ENCODE results near the gene RAB11FIP3. TPM values are rescaled to one million over a fixed set of nuclear protein-coding genes. Genes with fewer than 3 reads are reported as not detected.
"Not testable (repeated sequence)": the region's sequence is repeated elsewhere in the genome, so short reads cannot be mapped to it uniquely, and the experiment has no call there.

RAB11FIP3 gene, protein sequence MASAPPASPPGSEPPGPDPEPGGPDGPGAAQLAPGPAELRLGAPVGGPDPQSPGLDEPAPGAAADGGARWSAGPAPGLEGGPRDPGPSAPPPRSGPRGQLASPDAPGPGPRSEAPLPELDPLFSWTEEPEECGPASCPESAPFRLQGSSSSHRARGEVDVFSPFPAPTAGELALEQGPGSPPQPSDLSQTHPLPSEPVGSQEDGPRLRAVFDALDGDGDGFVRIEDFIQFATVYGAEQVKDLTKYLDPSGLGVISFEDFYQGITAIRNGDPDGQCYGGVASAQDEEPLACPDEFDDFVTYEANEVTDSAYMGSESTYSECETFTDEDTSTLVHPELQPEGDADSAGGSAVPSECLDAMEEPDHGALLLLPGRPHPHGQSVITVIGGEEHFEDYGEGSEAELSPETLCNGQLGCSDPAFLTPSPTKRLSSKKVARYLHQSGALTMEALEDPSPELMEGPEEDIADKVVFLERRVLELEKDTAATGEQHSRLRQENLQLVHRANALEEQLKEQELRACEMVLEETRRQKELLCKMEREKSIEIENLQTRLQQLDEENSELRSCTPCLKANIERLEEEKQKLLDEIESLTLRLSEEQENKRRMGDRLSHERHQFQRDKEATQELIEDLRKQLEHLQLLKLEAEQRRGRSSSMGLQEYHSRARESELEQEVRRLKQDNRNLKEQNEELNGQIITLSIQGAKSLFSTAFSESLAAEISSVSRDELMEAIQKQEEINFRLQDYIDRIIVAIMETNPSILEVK
- 81.5 TPM for total RNA-seq (ENCODE audit: unreplicated experiment)
- long read RNA-seq, partial matches to known transcripts, result 2 of 6 reads
- long read RNA-seq, other reads (novel, unspliced or antisense), result 4 of 6 reads

- Mint-ChIP-seq H3K27ac (ENCODE audit: unreplicated experiment) (no peak within 1 kb of the TSS), H3K27me3 (ENCODE audit: unreplicated experiment) (peaks cover 16% of the 10 kb centered on the region)
- peak; percentile 72 for DNase-seq (ENCODE audit: low spot score)
These were observed at the start of gene RAB11FIP3 for GRCh38 chr16:425082-425718. RAB11FIP3 (plus strand) TSS chr16:425649; CDS start chr16:426007, 358 bp downstream.

DNA sequence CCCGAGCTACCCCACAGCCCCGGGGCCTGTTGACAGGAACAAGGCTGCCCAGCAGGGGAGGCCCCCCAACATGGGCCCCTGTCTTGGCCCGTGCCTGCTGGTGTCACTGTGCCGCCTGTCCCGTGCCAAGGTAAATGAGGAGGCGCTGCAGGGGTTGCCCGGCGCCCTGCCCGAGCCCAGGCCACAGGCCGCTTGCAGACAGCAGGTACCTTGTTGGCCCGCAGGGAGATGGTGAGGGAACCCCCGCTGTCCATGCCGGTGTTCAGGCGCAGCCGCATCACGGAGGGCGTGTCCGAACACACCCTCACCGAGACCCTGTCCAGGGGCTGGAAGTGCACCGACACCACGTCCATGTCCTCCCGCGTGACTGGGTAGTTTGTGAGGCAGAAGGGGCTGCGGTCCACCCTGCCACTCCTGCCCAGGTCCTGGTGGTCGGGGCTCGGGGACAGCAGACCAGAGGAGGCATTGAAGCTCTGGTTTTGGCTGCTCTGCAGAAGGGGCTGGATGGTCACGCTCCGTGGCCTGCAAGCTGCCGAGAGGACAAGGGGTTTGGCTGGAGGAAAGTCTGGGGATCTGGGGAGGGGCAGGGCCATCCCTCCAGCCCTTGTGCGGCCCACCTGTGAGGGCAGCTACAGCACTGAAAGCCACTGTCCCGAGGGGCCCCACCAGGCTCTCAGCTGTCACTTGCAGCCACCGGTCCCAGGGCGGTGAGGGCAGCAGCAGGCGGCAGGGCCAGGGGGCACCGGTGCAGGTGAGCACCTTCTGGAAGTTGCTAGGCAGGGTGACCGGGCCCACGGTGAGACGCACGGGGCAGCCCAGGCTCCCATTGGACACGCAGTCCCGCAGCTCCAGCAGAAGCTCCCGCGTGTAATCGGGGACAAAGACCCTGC lies 49.3 kb upstream of the RAB11FIP3 start:
- Mint-ChIP-seq H3K9me3 (ENCODE audit: unreplicated experiment) (no peaks in the 10 kb centered on the region), H3K27me3 (ENCODE audit: unreplicated experiment) (peaks cover 6% of the 10 kb centered on the region), H3K27ac (ENCODE audit: unreplicated experiment) (no peak overlapping the region), H3K4me3 (ENCODE audit: unreplicated experiment) (no peak overlapping the region), H3K36me3 (ENCODE audit: low read depth, unreplicated experiment) (peaks cover 8% of the 10 kb centered on the region), H3K4me1 (ENCODE audit: unreplicated experiment) (peaks cover 3% of the 10 kb centered on the region)
- DNase-seq (ENCODE audit: low spot score), result no peak
- TF ChIP-seq, protein P1, sequence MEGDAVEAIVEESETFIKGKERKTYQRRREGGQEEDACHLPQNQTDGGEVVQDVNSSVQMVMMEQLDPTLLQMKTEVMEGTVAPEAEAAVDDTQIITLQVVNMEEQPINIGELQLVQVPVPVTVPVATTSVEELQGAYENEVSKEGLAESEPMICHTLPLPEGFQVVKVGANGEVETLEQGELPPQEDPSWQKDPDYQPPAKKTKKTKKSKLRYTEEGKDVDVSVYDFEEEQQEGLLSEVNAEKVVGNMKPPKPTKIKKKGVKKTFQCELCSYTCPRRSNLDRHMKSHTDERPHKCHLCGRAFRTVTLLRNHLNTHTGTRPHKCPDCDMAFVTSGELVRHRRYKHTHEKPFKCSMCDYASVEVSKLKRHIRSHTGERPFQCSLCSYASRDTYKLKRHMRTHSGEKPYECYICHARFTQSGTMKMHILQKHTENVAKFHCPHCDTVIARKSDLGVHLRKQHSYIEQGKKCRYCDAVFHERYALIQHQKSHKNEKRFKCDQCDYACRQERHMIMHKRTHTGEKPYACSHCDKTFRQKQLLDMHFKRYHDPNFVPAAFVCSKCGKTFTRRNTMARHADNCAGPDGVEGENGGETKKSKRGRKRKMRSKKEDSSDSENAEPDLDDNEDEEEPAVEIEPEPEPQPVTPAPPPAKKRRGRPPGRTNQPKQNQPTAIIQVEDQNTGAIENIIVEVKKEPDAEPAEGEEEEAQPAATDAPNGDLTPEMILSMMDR (IDR thresholded peaks at IDR 0.05; ENCODE audit: unreplicated experiment), result no peak

More at GRCh38 chr16:425082-425718, at the start of gene RAB11FIP3:
- Mint-ChIP-seq H3K4me1 (ENCODE audit: unreplicated experiment) (peaks cover 17% of the 10 kb centered on the region), H3K9me3 (ENCODE audit: unreplicated experiment) (no peaks in the 10 kb centered on the region), H3K4me3 (ENCODE audit: unreplicated experiment) (peak within 1 kb of the TSS; percentile 95), H3K36me3 (ENCODE audit: low read depth, unreplicated experiment) (peaks cover 6% of the 10 kb centered on the region)
- TF ChIP-seq, protein P1 (IDR thresholded peaks at IDR 0.05; ENCODE audit: unreplicated experiment), result no peak

GRCh38 chr16:376817-377418 lies 48.5 kb upstream of the RAB11FIP3 start:
- H3K36me3 Mint-ChIP-seq (ENCODE audit: low read depth, unreplicated experiment), result peaks cover 7% of the 10 kb centered on the region
- H3K4me1 Mint-ChIP-seq (ENCODE audit: unreplicated experiment), result peaks cover 3% of the 10 kb centered on the region
- no peak overlapping the region for H3K4me3 Mint-ChIP-seq (ENCODE audit: unreplicated experiment)
- H3K9me3 Mint-ChIP-seq (ENCODE audit: unreplicated experiment), result no peaks in the 10 kb centered on the region
- no peak overlapping the region for H3K27ac Mint-ChIP-seq (ENCODE audit: unreplicated experiment)
- DNase-seq (ENCODE audit: low spot score), result no peak
- H3K27me3 Mint-ChIP-seq (ENCODE audit: unreplicated experiment), result peaks cover 6% of the 10 kb centered on the region
- TF ChIP-seq, protein P1 (IDR thresholded peaks at IDR 0.05; ENCODE audit: unreplicated experiment), result no peak

GRCh38 chr16:377419-377951 lies 48.0 kb upstream of the RAB11FIP3 start:
- Mint-ChIP-seq H3K27ac (ENCODE audit: unreplicated experiment) (no peak overlapping the region), H3K27me3 (ENCODE audit: unreplicated experiment) (peaks cover 8% of the 10 kb centered on the region), H3K36me3 (ENCODE audit: low read depth, unreplicated experiment) (peaks cover 4% of the 10 kb centered on the region), H3K4me1 (ENCODE audit: unreplicated experiment) (peaks cover 3% of the 10 kb centered on the region), H3K4me3 (ENCODE audit: unreplicated experiment) (no peak overlapping the region), H3K9me3 (ENCODE audit: unreplicated experiment) (no peaks in the 10 kb centered on the region)
- TF ChIP-seq, protein P1 (IDR thresholded peaks at IDR 0.05; ENCODE audit: unreplicated experiment), result no peak
- DNase-seq (ENCODE audit: low spot score), result no peak

DNA sequence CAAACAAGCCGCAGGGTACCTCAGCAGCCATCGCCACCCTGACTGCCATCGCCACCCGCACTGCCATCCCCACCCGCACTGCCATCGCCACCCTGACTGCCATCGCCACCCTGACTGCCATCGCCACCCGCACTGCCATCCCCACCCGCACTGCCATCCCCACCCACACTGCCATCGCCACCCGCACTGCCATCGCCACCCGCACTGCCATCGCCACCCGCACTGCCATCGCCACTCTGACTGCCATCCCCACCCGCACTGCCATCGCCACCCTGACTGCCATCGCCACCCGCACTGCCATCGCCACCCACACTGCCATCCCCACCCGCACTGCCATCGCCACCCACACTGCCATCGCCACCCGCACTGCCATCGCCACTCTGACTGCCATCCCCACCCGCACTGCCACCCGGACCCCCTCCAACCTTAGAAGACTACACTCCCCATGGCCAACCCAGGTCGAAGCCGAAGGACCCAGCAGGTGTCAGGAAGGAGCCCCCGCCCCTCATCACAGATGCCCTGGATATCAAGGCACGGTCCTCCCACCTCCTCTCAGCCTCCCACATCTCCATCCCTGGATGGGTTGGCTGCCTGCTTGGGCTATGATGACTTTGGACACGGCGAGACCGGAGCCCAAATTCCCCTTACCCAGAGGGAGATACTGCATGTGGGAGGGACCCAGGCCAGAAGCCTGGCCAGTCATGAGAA lies 47.2 kb upstream of the RAB11FIP3 start:
- not testable (repeated sequence) for H3K36me3 Mint-ChIP-seq (ENCODE audit: low read depth, unreplicated experiment); H3K4me3 Mint-ChIP-seq (ENCODE audit: unreplicated experiment); H3K27ac Mint-ChIP-seq (ENCODE audit: unreplicated experiment); H3K9me3 Mint-ChIP-seq (ENCODE audit: unreplicated experiment); DNase-seq (ENCODE audit: low spot score); H3K4me1 Mint-ChIP-seq (ENCODE audit: unreplicated experiment)
- H3K27me3 Mint-ChIP-seq (ENCODE audit: unreplicated experiment), result peaks cover 16% of the 10 kb centered on the region

All from endothelial cell (in vitro differentiated cells).